Measurements from ENCODE around the gene MTNR1A. TPM values are rescaled to one million over a fixed set of nuclear protein-coding genes. Genes with fewer than 3 reads are reported as not detected.

The MTNR1A gene
- total RNA-seq, 4 donors from 2014 or later, result not detected

DNA sequence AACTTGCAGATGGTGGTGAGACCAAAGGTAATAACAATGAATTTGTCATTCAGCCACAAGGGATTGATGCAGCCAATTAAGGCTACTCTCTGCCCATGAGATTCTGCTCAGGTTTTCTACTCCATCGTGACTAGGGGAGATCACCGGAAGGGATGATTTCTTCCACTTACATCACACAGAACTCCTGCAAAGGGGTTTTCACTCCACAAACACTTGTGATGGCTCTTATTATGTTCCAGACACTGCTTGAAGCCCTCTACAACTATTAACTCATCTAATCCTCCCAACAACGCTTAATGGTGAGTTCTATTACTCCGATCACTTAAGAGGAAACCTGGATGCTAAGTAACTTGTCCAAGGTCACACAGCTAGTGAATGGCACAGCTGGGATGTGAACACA lies 55.9 kb downstream of the MTNR1A start:
- Histone ChIP-seq H3K4me3 (replicated peaks in 1 of 3) (no peak overlapping the region), H3K9me3 (no peaks in the 10 kb centered on the region), H3K27ac (no peak overlapping the region), H3K36me3 (no peaks in the 10 kb centered on the region), H3K27me3 (no peaks in the 10 kb centered on the region), H3K4me1 (no peaks in the 10 kb centered on the region)
- DNase-seq, result no peak
- TF ChIP-seq, protein P1, sequence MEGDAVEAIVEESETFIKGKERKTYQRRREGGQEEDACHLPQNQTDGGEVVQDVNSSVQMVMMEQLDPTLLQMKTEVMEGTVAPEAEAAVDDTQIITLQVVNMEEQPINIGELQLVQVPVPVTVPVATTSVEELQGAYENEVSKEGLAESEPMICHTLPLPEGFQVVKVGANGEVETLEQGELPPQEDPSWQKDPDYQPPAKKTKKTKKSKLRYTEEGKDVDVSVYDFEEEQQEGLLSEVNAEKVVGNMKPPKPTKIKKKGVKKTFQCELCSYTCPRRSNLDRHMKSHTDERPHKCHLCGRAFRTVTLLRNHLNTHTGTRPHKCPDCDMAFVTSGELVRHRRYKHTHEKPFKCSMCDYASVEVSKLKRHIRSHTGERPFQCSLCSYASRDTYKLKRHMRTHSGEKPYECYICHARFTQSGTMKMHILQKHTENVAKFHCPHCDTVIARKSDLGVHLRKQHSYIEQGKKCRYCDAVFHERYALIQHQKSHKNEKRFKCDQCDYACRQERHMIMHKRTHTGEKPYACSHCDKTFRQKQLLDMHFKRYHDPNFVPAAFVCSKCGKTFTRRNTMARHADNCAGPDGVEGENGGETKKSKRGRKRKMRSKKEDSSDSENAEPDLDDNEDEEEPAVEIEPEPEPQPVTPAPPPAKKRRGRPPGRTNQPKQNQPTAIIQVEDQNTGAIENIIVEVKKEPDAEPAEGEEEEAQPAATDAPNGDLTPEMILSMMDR (IDR thresholded peaks at IDR 0.05), result no peak
- no peak for TF ChIP-seq POLR2A (IDR thresholded peaks at IDR 0.05)
- 90 to 92% methylated on average over 4 of the region's 4 CpGs for WGBS, 2 donors
- intact Hi-C loops (cut with DNase I), result no loop called here

DNA sequence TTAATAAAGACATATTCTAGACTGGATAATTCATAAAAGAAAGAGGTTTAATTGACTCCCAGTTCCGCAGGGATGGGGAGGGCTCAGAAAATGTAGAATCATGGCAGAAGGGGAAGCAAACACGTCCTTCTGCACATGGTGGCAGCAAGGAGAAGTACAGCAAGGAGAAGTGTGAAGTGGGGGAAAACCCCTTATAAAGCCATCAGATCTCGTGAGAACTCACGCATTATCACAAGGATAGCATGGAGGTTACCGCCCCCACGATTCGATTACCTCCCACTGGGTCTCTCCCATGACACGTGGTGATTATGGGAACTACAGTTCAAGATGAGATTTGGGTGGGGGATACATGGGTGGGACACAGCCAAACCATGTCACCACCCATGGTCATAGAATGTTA lies 58.3 kb downstream of the MTNR1A start:
- DNase-seq, result no peak
- Histone ChIP-seq H3K36me3 (no peaks in the 10 kb centered on the region), H3K9me3 (no peaks in the 10 kb centered on the region), H3K4me1 (no peaks in the 10 kb centered on the region), H3K27me3 (no peaks in the 10 kb centered on the region), H3K27ac (no peak overlapping the region), H3K4me3 (replicated peaks in 1 of 3) (no peak overlapping the region)
- TF ChIP-seq POLR2A (IDR thresholded peaks at IDR 0.05), result no peak
- TF ChIP-seq, protein P1 (IDR thresholded peaks at IDR 0.05), result no peak
- intact Hi-C loops (cut with DNase I), result no loop called here
- 86 to 87% methylated on average over 8 of the region's 8 CpGs for WGBS, 2 donors

GRCh38 chr4:186494496-186494895 lies 60.9 kb downstream of the MTNR1A start:
- no peak overlapping the region for H3K4me3 ChIP-seq (replicated peaks in 1 of 3)
- H3K9me3 ChIP-seq, result no peaks in the 10 kb centered on the region
- H3K36me3 ChIP-seq, result no peaks in the 10 kb centered on the region
- DNase-seq, result no peak
- WGBS, 2 donors, result 90 to 95% methylated on average over 1 of the region's 1 CpG
- no peaks in the 10 kb centered on the region for H3K4me1 ChIP-seq
- H3K27ac ChIP-seq, result no peak overlapping the region
- H3K27me3 ChIP-seq, result no peaks in the 10 kb centered on the region
- TF ChIP-seq POLR2A (IDR thresholded peaks at IDR 0.05), result no peak
- TF ChIP-seq, protein P1 (IDR thresholded peaks at IDR 0.05), result no peak
- intact Hi-C loops (cut with DNase I), result no loop called here

- Histone ChIP-seq H3K36me3 (no peaks in the 10 kb centered on the region), H3K27me3 (no peaks in the 10 kb centered on the region), H3K27ac (no peak overlapping the region), H3K4me1 (no peaks in the 10 kb centered on the region), H3K4me3 (replicated peaks in 1 of 3) (no peak overlapping the region), H3K9me3 (no peaks in the 10 kb centered on the region)
- intact Hi-C loops (cut with DNase I), result no loop called here
- WGBS, 2 donors, result 41 to 43% methylated on average over 7 to 9 of the region's 9 CpGs
- no peak for DNase-seq
- no peak for TF ChIP-seq POLR2A (IDR thresholded peaks at IDR 0.05)
- TF ChIP-seq, protein P1 (IDR thresholded peaks at IDR 0.05), result no peak
Measured at GRCh38 chr4:186487726-186488125, 67.6 kb downstream of the MTNR1A start.

GRCh38 chr4:186486172-186486571 lies 69.2 kb downstream of the MTNR1A start:
- TF ChIP-seq POLR2A (IDR thresholded peaks at IDR 0.05), result no peak
- TF ChIP-seq, protein P1 (IDR thresholded peaks at IDR 0.05), result no peak
- no peaks in the 10 kb centered on the region for H3K9me3 ChIP-seq
- no peaks in the 10 kb centered on the region for H3K27me3 ChIP-seq
- WGBS, 2 donors, result 25 to 39% methylated on average over 11 of the region's 11 CpGs
- no peaks in the 10 kb centered on the region for H3K4me1 ChIP-seq
- no peak overlapping the region for H3K27ac ChIP-seq
- DNase-seq, result peak in 1 of 2 donors; percentile 13
- no peaks in the 10 kb centered on the region for H3K36me3 ChIP-seq
- H3K4me3 ChIP-seq (replicated peaks in 1 of 3), result no peak overlapping the region
- intact Hi-C loops (cut with DNase I), result no loop called here

All from thyroid gland (tissue), 4 donors.